Fibroblast of skin of abdomen (primary cell): Measurements from ENCODE around the gene ENKUR.
"Not testable (repeated sequence)": the region's sequence is repeated elsewhere in the genome, so short reads cannot be mapped to it uniquely, and the experiment has no call there.

Source experiments
- DNase-seq: peaks from one replicate; pipeline ENCODE4 v3.0.0-alpha.2; 2013

ENKUR gene

GRCh38 chr10:25023278-25023677 is 7.3 kb upstream of the ENKUR start:
- DNase-seq: no peak

GRCh38 chr10:25018703-25019102 is 2.7 kb upstream of the ENKUR start:
- no peak for DNase-seq

- DNase-seq: no peak
Observed at GRCh38 chr10:25017661-25018060, 1.7 kb upstream of the ENKUR start.

- DNase-seq: peak; percentile 12
Observed at GRCh38 chr10:25017154-25017590, 1.2 kb upstream of the ENKUR start.

- peak; percentile 99 for DNase-seq
Observed at GRCh38 chr10:25016376-25017153, 607 bp upstream of the ENKUR start, which contains the start of gene THNSL1. TSS of gene THNSL1 (plus strand) at chr10:25016612. CDS start at chr10:25023224, 6,612 bp downstream.

- no peak for DNase-seq
Observed at GRCh38 chr10:25014579-25014978, 1.4 kb downstream of the ENKUR start.

GRCh38 chr10:25011591-25011990 is 4.4 kb downstream of the ENKUR start:
- not testable (repeated sequence) for DNase-seq

GRCh38 chr10:24998044-24998443 is 17.9 kb downstream of the ENKUR start:
- DNase-seq: no peak

- DNase-seq: peak; percentile 9
Observed at GRCh38 chr10:24995072-24995471, 20.9 kb downstream of the ENKUR start.

GRCh38 chr10:24993237-24993958 is 22.6 kb downstream of the ENKUR start:
- no peak for DNase-seq

- no peak for DNase-seq
Observed at GRCh38 chr10:24992512-24993133, 23.3 kb downstream of the ENKUR start.

GRCh38 chr10:24991298-24991697 is 24.7 kb downstream of the ENKUR start:
- DNase-seq: no peak

GRCh38 chr10:24989867-24990266 is 26.1 kb downstream of the ENKUR start:
- no peak for DNase-seq

- DNase-seq: no peak
Observed at GRCh38 chr10:24988831-24989640, 26.9 kb downstream of the ENKUR start.

GRCh38 chr10:24984906-24985305 is 31.1 kb downstream of the ENKUR start:
- DNase-seq: no peak

- DNase-seq: peak; percentile 18
Observed at GRCh38 chr10:24983946-24984345, 32.0 kb downstream of the ENKUR start.

GRCh38 chr10:24983130-24983529 is 32.8 kb downstream of the ENKUR start:
- no peak for DNase-seq

GRCh38 chr10:24982319-24983112 is 33.4 kb downstream of the ENKUR start:
- no peak for DNase-seq

GRCh38 chr10:24981161-24981710 is 34.7 kb downstream of the ENKUR start:
- DNase-seq: peak; percentile 18

GRCh38 chr10:24979685-24980084 is 36.3 kb downstream of the ENKUR start:
- DNase-seq: no peak

- DNase-seq: peak; percentile 77
Observed at GRCh38 chr10:24974976-24975375, 41.0 kb downstream of the ENKUR start.
